COLO668 (cell line): ENCODE data around the gene LHX8.
"Not testable (repeated sequence)": the region's sequence is repeated elsewhere in the genome, so short reads cannot be mapped to it uniquely, and the experiment has no call there.

Source experiments
- DNase-seq: peaks from one replicate; lab custom pipeline; 2025; ENCODE audit not compliant: unreplicated experiment; lab: John Stamatoyannopoulos, UW

Gene LHX8

DNA sequence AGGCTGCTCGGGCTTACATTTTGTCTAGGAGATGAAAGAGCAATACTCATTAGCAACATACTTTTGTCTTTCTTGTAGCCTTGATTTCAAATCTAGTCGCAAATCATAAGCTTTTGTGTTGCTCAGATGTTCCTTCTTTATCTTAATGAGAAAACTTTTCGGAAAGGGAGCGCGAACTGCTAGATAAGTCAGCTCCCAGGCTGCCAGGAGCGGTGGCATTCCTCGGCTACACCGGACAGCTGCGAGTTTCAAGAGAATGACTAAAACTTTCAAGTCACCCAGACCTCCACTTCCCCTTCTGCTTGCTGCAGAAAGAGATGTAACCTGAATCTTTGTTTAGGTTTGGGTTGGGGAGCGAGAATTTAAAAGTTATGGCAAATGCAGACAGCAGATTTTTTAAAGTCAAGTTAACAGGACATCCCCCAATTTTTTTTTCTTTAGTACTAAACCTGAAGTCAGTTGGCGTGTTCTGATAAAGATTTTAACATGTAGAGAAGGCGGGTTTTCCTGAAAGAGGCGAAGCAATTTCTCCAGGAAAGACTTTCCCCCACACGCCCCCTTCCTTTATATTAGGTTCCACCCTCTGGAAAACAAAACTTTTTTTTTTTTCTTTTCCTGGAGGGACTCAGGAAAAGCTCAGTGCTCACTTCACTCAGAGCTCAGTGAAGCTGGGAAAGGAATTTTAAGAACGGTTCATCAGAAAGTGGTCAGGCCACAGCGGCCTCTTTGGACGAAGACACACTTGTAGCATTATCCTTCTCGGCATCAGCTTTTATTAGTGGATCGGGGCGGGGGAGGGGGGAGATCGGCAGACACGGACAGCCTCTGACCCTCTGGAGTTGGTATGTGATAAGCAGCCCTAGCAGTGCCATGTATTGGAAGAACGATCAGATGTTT is at the start of gene LHX8:
Gene LHX8, plus strand, starts transcription at position 639 of the 897 bp plus-strand sequence. CDS start 2,227 bp downstream, outside the sequence.
- no peak for DNase-seq

GRCh38 chr1:75085931-75086330 is 48.3 kb upstream of the LHX8 start:
- no peak for DNase-seq

- no peak for DNase-seq
Observed at GRCh38 chr1:75087278-75087677, 46.9 kb upstream of the LHX8 start.

DNA sequence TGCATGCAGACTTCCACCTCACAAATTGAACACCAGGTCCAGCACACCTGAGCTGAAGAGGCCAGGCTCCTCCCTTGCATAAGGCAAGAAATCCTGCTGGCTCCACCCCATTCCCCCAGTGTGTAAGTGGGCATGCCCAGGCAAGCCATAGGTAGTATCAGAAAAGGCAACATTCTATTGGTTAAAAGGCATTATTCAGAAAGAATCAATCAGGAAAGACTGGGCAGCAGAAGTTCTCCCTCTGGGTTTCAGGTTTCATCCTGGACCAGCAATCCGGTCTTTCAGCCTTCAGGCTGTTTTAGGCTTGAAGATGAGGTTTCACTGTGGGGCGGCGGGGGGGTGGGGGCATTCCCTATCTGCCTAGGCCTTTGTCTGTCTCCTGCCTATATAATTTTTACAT is 42.0 kb upstream of the LHX8 start:
- peak; percentile 43 for DNase-seq

GRCh38 chr1:75097654-75098053 is 36.5 kb upstream of the LHX8 start:
- DNase-seq, result no peak

- no peak for DNase-seq
Observed at GRCh38 chr1:75099581-75099980, 34.6 kb upstream of the LHX8 start.

DNA sequence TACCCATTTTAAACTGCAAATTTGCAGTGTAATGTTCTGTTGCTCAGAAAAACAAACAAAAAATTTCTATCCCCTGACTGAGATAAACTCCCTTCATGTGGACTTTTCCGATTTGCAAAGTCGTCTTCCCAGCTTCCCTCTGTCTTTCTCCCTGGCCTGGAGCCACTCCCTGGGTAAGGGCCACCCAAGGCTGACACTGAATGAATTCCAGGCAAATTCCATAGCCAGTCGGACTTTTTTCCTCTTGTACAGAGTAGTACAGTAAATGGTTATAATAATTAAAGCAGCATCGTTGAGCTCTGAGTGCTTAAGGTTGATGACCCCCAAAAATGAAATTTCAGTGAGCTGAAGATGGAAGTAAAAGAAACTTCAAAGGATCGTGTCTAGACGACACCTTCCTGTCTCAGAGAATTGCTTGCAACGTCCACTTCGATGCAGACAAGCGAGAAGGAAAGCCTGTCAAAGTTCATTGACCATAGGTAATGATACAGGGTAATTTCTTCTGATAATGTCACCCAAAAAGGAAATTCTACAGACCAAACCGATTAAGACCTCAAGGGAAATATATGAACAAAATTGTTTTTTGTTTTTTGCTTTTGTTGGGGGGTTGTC is 33.6 kb upstream of the LHX8 start:
- DNase-seq, result no peak

GRCh38 chr1:75112362-75112951 is 21.7 kb upstream of the LHX8 start:
- not testable (repeated sequence) for DNase-seq

DNA sequence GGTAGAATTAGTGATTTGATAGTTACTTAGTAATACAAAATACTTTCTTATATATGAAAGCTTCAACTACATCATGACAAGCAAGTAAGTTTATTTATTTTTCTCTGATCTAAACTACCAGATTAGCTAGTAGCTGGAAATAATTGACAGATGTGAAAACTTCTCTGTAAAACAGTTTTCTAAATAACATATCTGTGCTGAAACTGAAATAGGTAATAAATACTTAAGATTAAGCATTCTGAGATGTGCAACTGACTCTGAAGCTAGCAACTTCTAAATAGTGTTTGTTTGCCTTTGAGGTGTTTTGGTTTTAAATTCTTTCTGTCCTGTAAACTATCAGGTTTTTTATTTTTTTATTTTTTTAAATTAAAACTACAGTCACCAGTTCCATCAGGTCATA is 18.5 kb upstream of the LHX8 start:
- DNase-seq, result no peak

GRCh38 chr1:75123756-75124155 is 10.4 kb upstream of the LHX8 start:
- no peak for DNase-seq

GRCh38 chr1:75124510-75124909 is 9.7 kb upstream of the LHX8 start:
- DNase-seq, result no peak

DNA sequence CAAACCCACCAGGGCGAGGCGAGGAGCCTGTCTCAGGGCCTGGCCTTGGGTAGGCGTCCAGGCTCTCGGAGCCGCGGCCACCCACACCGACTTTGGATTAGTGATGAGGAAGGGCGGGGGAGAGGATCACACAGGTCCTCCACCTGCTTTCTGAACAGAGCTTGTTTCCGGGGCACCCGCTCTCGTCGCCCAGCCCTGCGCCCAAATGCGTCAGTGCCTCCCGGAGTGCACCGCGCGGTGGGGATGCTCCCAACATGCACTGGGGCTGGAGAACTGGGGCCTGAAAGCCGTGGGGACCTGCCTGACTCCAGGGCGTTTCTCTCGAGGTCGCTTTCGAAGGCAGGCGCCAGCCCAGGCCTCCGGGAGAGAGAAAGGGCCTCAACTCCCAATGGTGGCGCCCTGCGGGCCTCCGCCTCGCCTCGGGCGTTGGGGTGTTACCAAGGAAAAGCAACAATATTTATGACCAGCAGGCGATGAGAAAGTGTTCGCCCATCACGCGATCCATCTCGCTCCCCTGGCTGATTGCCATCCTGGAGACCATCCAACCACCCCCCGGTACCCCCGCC is 8.9 kb upstream of the LHX8 start:
- DNase-seq, result no peak

DNA sequence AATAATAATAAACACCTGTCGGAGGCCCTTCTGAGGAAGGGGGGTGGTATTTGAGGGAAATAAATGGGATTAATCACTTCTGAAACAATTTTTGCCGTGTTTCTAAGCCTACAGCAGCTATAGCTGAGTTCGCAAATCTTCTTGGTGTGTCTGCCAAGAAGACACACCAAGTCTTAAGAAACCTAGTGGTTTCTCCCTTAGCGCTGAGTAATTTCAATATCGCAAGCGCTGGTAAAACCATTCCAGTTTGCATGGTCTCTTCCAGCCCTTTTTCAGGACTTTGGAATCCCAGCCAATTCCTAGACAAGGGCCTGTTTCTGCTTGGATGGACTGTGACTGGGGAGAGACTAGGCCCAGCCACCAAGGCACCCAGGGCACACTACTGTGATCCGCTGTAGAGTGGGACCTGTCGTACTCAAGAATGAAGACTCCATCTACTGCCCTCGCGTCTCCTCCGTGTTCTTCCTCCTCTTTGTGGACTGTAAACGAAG is 7.5 kb upstream of the LHX8 start:
- no peak for DNase-seq

GRCh38 chr1:75127916-75128717 is 6.1 kb upstream of the LHX8 start:
- DNase-seq, result no peak

DNA sequence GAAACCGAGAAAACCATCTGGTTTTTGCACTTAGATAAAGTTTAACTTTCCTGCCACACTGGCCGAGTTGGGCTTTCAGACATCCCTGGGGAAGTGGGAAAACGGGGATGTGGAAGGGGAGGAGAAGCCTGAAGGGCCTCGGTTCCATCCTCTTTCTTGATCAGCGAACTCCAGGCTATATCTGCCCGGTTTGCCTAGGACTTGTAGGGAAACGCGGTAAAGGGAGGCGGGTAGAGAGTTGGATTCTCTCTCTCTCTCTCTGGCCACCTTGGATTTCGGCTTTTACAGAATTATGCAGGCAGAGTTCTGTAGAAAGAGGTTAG is 4.6 kb upstream of the LHX8 start:
- no peak for DNase-seq

- DNase-seq, result no peak
Observed at GRCh38 chr1:75129983-75130789, 4.0 kb upstream of the LHX8 start.

GRCh38 chr1:75130865-75131564 is 3.2 kb upstream of the LHX8 start:
- DNase-seq, result no peak

- no peak for DNase-seq
Observed at GRCh38 chr1:75131565-75132241, 2.5 kb upstream of the LHX8 start.

- no peak for DNase-seq
Observed at GRCh38 chr1:75132242-75132811, 1.9 kb upstream of the LHX8 start.
